HK-2 (cell line): ENCODE data around the gene HDAC9.

Experiments used
- DNase-seq: peaks from one replicate; pipeline ENCODE4 v3.0.0-alpha.2; 2018; ENCODE audit not compliant: unreplicated experiment

HDAC9 gene

DNA sequence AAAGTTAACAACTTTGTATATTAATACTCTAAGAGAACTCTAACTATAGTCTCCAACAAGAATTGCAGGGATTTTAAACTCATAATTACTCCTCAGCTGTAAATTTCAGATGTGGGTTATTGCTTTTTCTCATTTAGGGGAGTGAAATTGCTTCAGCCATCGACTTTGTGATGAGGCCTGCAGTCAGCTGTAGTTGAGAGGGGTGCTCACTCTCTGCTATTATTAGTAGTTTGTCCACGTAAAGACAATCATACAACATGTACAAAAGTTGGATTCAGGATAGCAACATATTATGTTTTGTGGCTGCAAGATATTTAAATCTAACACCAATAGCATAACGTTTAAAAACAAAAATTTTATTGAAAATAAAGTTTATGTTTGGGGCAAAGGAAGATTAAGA lies 28.7 kb downstream of the HDAC9 start:
- DNase-seq, result no peak

DNA sequence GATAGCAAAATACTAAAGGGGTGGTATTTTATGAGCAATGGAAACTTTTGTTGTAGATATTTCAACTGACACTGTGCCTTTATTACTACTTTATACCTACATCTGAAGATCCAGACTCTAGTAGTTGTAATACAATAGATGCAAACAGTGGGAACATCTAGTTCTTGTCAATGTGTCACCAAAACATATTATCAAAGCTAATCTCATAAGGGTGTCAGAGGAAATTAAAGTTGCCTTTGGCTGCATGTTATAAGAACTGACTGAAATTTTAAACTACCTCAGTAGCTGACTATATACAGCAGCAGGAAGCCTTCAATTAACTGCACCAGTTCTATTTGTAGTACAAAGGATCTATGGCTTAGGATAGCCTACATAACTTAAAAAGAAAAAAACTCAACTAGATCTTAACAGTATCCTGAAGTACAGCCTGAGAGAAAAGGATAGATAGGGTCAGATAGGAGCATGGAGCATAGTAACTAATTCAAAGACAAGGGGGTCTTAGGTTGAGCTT lies 30.9 kb downstream of the HDAC9 start:
- no peak for DNase-seq

DNA sequence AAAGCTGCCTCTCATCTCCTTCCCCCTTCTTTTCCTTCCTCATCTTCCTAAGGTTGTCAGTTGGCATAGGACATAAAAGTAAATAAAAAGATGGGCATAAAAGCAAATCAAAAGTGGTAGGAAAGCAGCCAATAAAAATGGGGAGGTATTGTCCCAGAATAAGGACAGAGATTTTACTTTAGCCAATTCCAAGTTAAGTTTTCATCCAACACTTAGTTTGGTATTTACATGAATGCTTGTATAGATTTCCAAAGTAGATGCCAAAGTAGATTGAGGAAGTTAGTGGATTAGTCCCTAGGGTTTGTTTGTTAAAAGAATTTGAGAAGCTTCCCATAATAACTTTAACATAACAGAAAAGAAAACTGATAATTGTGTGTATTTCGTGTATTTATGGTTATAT lies 33.7 kb downstream of the HDAC9 start:
- DNase-seq, result no peak

DNA sequence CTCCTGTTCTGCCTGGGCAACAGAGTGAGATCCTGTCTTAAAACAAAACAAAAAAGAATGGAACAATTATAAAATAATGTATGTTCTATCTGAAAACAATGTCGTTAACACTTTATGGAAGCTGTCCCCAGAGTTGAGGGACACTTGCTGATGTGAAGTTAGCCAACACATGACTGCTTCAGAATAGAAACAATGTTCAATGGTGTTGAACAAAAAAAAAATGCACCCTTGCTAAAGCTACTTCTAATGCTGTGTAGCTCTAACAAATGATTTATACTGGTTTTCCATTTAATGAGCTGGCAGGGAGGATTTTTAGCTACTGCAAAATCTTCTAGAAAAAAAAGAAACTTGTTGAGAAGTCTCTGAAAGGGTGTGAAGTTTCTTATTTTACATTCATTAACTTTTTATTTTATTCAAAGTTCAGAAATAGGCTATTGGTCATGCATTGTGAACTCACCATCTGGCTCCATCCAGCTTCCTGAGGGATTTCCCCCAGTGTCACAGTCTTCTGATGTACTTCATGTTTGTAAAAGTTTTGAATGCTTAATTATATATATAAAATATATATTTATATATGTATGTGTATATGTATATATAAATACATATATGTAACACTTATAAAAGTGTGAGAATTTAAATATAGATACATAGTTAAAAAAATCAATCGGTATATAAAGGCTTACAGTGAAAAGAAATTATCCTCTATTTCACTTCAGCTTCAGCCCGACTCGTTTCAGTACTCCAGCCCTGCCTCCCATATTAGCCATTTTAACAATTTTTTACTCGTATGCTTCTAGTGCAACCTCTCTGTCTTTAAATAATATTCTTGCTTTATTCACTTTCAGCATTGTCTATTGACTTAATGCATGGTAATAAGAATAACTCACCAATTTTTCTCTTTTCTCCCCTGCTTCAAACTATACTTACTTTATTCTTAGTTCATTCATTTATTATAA lies 35.0 kb downstream of the HDAC9 start:
- DNase-seq, result no peak

DNA sequence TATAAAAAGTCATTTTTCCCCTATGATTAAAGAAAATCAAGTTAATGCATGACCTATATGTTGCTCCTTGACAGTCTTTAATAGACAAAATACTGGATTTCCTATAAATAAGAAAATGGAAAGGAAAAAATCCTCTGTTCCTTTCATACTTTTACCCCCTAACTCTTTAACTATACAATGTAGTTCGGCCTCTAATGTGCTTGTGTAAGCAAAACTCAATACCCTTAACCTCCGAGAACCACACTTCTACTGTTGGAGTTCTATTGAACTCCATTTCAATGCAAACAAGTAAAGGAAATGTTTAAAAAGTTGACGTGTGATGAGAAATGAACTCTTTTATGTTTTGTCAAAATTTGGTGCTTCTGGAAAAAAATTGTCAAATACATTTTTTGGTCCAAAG lies 36.0 kb downstream of the HDAC9 start:
- no peak for DNase-seq

DNA sequence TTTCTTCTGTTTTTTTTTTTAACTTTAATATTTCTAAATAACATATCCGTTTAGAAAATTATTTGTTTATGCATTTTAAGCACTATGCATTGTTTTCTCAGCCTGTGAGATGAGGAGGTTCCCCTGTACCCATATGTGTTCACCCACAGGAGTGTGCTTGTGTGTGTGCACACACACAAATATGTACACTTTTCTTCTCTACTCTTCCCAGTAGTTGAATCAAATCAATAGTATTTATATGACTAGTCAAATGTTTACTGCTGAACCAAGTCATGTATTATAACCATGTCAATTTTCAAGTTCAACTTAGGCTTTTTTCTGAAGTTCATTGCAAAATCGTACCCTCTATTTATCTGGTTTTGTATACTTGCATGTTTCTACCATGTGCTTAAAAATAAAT lies 37.3 kb downstream of the HDAC9 start:
- DNase-seq, result no peak

DNA sequence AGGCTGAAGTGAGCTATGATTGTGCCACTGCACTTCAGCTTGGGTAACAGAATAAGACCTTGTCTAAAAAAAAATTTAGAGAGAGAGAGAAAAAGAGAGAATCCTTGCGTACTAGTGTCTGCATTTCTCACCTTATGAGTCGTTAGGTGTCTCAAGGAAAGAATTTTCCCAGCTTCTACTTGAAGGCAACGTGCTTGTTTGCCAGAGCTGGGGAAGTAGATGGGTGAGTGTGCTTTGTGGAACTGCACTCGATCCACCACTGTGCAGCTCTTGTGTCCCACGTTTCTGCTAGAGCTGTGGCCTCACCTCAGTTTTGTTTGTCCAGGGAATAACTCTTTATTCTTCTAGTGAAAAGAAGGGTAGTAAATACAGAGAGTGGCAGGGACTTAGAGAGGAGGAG lies 38.9 kb downstream of the HDAC9 start:
- DNase-seq, result no peak

DNA sequence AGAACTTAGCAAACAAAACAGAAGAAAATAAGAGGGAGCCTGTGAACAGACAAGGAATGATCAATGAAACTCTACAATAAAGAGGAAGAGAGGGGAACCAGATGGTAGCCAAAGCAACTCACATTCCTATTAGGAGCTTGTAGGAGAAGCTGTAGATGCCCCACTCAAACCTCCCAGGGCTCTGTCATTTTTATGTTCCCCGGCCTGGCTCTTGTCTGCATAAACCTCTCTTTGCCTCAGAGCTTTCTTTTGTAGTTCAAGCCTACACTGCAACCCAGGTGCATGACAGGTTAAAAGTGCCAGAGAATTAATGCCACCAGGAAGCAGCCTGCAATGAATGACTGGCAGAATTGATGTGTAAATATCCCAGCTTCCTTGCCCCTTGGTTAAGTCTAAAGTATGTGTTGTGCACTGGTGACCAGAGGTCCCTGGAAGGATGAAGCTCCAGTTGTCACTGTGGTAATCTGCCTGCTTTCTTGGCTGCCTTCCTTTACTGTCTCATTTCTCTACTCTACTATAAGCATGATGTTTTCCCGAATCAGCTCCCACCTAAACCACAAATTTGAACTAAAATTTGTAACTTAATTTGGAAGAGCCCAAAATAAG lies 40.4 kb downstream of the HDAC9 start:
- DNase-seq, result no peak

DNA sequence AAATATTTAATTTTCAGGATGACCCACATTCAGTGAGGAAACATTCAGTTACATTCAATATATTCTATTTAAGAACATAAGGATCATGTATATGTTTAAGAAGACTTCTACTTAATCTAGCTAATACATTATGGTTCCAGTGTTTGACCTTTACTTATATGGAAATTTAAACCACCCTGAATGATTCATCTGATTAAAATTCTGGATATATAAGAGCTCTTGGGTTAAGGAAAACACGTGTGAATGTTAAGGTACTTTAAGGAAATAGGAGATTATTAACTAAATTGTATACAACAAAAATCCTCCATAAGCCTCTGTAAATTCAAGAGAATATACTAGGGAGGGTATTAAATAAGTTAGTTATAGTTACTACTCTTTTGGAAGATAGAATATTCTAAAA lies 40.9 kb downstream of the HDAC9 start:
- DNase-seq, result no peak

DNA sequence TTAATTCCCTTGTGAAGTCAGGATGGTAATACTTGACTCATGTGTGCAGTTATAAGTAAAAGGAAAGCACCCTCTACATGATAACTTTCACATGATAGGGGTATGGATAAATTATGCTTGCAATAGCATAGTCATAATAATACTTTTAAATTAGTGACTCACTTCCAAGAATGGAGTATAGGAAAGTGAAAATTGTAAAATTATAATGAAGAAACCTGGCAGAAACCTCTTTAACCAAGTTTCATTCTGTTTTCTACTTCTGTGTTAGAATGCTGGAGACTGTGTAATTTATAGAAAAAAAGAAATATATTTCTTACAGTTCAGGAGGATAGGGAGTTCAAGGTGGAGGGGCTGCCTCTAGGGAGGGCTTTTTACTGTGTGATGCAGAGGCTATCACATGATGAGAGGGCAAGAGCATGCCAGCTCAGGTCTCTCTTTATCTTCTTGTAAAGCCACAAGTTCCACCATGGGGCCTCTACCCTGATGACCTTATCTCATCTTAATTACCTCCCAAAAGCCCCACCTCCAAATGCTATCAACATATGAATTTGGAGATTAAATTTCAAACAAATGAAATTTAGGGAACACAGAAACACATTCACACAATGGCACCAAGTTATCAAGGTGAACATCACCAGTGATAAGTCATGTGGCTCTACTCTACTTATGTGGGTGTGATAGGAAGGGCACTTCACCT lies 43.2 kb downstream of the HDAC9 start:
- DNase-seq, result no peak

DNA sequence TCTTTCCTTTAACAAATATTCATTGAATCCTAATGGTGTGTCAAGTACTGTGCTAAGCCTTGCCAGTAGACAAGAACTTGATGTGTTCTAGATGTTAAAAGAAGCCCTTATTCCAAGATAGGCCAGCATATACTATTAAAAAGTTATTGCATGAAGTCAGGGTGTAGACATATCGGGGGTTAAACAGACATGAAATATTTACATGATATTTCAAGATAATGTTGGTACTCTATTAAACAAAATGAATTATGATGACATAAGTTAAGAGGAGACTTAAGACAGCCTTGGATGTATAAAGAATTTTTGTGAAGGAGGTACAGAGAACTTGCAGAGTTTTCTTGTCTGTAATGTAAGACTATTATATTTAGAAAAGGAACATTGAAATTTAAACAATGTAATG lies 44.8 kb downstream of the HDAC9 start:
- DNase-seq, result no peak

DNA sequence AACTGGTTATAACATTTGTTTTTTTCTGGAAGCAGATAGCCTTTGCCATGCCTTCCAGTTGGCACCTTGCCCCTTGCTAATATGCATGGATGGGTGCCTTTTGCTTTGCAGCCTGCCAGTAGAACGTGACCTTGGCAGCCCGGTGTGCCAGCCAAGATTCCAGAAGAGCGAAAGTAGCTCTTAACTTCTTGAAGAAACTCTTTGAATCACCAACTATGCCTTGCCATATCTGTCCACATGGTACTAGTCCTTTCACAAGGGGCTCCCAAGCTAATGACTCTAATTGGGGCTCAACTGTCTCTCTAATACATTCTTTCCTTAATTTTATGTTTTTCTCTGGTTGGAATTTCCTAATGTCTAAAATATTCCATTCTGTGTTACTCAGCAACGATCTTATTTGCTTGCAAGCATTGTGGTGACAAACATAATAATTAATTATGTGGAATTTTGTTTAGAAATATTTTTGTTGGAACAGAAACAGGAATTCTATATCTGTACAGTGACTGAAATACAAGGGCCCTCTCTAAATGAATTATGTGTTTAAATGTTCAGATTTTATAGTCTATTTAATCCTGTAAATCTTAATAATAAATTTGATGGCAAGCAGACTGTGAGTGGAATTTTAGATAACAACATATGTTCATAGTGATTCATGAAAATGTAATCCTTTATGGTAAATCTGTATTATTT lies 45.8 kb downstream of the HDAC9 start:
- no peak for DNase-seq

DNA sequence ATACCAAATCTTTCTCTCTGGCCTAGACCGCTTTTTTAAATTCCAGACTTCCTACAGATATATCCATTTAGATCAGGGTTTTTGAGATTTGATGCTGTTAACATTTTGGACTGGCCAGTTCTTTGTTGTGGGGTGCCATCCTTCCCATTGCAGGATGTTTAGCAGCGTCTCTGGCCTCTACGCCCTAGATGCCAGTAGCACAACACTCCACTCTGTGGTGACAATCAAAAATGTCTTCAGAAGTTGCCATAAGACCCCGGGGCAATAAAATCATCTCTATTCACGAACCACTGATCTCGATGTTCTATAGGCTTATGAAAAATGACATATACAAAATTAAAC lies 46.3 kb downstream of the HDAC9 start:
- DNase-seq, result no peak

DNA sequence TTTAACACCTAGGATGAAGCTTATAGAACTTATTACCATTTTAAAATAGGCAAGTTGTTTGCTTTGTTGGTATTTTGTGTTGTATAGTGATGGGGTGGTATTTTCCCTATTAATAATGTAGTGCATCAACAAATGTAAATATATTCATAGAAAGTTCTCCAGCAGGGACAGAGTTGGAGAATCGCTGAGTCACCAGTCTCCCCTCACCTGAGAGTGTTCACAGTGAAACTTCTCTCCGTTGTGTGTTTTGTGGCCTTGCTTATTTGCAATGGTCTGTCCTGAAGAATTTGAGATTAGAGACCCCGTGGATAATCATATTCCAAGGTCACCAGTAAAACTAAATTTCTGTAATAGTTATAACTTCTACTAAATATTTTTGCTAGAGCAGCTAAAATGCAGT lies 51.0 kb downstream of the HDAC9 start:
- no peak for DNase-seq

DNA sequence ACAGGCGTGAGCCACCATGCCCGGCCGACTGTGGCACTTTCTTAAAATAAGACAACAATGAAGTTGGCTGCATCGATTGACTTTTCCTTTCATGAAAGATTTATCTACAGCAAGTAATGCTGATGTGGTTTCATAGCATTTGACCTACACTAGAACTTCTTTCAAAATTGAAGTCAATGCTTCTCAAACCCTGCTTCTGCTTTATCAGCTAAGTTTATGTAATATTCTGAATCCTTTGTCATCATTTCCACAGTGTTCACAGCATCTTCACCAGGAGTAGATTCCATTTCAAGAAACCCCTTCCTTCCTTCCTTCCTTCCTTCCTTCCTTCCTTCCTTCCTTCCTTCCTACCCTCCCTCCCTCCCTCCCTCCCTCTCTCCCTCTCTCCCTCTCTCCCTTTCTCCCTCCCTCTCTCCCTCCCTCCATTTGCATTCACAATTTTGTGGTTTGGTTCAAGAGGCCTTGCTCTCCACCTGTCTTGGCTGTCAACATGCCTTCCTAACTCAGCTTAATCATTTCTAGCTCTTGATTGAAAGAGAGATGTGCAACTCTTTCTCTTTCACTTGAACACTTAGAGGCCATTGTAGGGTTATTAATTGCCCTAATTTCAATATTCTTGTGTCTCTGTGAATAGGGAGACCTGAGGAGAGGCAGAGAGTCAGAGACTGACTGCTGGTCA lies 52.1 kb downstream of the HDAC9 start:
- no peak for DNase-seq

DNA sequence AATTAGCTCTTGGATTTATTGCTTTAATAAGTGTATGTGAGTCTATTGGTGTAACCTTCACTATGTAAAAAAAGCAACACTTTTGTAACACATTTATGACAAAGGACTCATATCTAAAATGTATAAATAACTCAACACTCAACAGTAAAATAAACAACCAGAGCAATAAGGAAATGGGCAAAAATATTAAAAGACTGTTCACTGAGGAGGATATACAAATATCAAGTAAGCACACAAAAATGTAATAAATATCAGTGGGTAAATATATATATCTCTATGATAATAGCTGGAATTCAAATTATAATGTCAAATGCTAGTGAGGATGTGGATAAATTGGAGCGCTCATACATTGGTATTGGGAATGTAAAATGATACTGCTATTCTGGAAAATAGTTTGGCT lies 53.0 kb downstream of the HDAC9 start:
- DNase-seq, result no peak

DNA sequence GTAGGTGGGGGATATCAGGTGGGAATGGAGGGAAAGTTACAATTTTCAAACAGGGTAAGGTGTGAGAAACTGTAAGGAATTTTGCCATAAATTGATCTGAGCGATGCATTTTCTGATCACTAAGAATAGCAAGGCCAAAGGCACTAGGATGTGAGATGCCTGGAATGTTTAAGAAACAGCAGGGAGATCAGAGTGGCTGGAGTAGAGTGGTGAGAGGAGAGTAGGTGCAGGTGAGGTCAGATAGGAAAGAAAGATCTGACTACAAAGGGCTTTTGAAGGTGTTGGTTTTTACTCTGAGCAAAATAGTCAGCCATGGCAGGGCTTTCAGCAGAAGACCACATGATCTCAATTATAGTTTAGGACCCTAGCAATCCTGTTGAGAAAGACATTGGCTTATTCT lies 55.0 kb downstream of the HDAC9 start:
- DNase-seq, result no peak

DNA sequence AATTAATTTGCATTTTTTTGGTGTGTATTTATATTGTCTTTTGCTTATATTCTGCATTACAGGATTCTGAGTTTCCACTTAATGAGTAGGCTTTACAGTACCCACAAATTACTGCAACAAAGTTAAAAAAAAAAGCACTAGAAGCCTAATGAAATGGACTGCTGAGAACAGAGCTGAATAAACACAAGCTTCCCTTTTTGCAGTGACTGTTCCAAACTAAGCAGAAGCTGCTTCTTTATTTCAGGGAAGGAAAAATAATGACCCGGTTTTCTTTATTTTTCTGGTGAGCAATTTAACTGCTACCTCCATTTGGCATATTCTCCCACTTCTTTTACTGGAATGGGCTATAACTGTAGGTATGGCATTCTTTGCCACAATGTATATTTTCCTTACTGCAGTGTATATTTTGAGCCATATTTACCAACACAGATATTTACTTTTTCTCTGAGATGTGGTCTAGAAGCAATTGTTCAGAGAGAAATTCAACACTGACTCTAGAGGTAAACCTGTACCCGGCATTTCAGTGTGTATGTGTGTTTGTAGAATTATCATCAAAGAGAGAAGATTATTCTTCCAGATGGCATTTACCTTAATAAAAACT lies 56.9 kb downstream of the HDAC9 start:
- no peak for DNase-seq

DNA sequence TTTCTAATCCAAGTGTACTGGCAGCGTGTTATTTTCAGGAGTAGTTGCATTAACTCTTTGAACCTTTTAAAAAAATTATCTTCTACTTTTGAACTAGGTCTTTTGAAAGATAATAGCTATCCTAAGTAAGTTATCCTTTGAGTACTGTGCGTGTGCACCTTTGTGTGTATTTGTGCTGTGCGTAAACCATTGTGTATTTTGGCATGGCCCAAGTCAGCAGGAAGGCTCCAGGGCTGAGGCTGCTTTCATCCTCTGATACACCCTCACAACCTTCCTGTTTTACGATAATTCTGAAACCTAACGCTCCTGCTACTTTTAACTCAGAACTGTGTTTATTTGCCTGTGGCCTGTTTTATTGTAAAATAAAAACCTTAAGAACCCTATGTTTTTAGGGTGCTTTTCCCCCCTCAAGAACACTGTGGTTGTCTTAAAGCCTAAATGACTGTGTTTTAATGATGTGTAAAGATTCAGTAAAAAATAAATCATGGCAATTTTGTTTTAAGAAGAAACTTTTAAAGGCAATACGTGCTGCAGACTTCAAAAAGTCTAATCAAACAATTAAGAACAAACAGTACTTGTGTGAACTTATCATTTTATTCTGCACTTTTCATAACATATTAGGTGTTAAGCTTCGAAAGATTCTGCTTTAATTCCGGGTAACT lies 57.5 kb downstream of the HDAC9 start:
- DNase-seq, result no peak

DNA sequence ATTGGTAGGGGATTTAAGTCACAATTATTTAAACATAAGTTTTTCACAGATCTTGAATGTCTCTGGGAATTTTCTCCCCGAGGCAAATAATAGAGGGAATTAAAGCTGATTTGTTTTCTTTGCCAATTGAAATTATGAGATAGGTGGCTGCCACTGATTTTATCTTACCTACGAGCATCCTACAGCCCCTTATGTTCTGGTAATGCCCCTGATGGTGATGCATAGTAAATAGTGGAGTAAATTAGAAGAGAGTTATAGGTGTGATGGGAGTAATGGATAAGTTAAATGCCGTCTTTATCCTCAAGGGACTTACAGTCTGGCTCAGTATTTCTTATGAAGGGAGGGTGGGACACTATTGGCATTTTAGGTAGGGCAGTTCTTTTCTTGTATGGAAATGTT lies 58.1 kb downstream of the HDAC9 start:
- no peak for DNase-seq

DNA sequence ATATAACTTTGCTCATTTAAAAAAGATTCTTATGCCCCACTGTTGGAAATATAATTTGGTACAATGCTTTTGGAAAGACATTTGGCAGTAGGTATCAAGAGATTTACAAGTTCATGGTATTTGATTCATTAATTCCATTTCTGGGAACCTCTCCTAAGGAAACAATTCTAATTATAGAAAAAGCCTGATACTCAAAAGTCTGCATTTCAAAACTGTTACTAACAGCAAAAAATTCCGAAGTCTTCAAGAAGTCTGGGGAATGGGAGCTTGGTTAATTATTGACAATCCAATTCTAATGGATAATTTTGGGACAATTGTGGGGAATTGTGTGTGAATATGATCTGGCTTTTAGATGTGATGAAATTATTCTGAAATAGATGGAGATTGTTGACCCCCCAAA lies 59.6 kb downstream of the HDAC9 start:
- DNase-seq, result no peak
